NCI-H2196 (cell line): ENCODE measurements around the gene MILR1.
"Not testable (repeated sequence)": the region's sequence is repeated elsewhere in the genome, so short reads cannot be mapped to it uniquely, and the experiment has no call there.

Experiments
- DNase-seq: peaks from one replicate; lab custom pipeline; 2025; ENCODE audit not compliant: unreplicated experiment; lab: John Stamatoyannopoulos, UW

The MILR1 gene

GRCh38 chr17:64426596-64426995 is 22.3 kb upstream of the MILR1 start:
- DNase-seq = no peak

GRCh38 chr17:64428406-64428805 is 20.5 kb upstream of the MILR1 start:
- no peak for DNase-seq

- not testable (repeated sequence) for DNase-seq
Measured at GRCh38 chr17:64430036-64430435, 18.9 kb upstream of the MILR1 start.

- no peak for DNase-seq
Measured at GRCh38 chr17:64431534-64431933, 17.4 kb upstream of the MILR1 start.

GRCh38 chr17:64437944-64438525 is 10.9 kb upstream of the MILR1 start:
- no peak for DNase-seq

GRCh38 chr17:64439521-64439920 is 9.4 kb upstream of the MILR1 start:
- DNase-seq = not testable (repeated sequence)

- no peak for DNase-seq
Measured at GRCh38 chr17:64439956-64440355, 9.0 kb upstream of the MILR1 start.

- DNase-seq = no peak
Measured at GRCh38 chr17:64441772-64442540, 7.0 kb upstream of the MILR1 start.

- no peak for DNase-seq
Measured at GRCh38 chr17:64442541-64442971, 6.4 kb upstream of the MILR1 start.

GRCh38 chr17:64443086-64443760 is 5.7 kb upstream of the MILR1 start:
- DNase-seq = no peak

- no peak for DNase-seq
Measured at GRCh38 chr17:64447526-64447925, 1.4 kb upstream of the MILR1 start.

- DNase-seq = no peak
Measured at GRCh38 chr17:64449545-64449944, 630 bp downstream of the MILR1 start.

GRCh38 chr17:64455993-64456885 is 7.3 kb downstream of the MILR1 start:
- DNase-seq = no peak

- no peak for DNase-seq
Measured at GRCh38 chr17:64457156-64457555, 8.2 kb downstream of the MILR1 start.

- no peak for DNase-seq
Measured at GRCh38 chr17:64458756-64459155, 9.8 kb downstream of the MILR1 start.

GRCh38 chr17:64459284-64459747 is 10.4 kb downstream of the MILR1 start:
- DNase-seq = no peak

- DNase-seq = not testable (repeated sequence)
Measured at GRCh38 chr17:64459818-64460217, 10.9 kb downstream of the MILR1 start.

GRCh38 chr17:64460955-64461354 is 12.0 kb downstream of the MILR1 start:
- no peak for DNase-seq

- DNase-seq = no peak
Measured at GRCh38 chr17:64461788-64462187, 12.9 kb downstream of the MILR1 start.

- no peak for DNase-seq
Measured at GRCh38 chr17:64466019-64466735, 17.3 kb downstream of the MILR1 start.
